ENCODE measurements around the gene SIMC1. TPM values are rescaled to one million over a fixed set of nuclear protein-coding genes. Genes with fewer than 3 reads are reported as not detected.

SIMC1 gene
- total and polyA plus RNA-seq, 7 donors, result 6.8 to 26.0 (median 8.2) TPM

DNA sequence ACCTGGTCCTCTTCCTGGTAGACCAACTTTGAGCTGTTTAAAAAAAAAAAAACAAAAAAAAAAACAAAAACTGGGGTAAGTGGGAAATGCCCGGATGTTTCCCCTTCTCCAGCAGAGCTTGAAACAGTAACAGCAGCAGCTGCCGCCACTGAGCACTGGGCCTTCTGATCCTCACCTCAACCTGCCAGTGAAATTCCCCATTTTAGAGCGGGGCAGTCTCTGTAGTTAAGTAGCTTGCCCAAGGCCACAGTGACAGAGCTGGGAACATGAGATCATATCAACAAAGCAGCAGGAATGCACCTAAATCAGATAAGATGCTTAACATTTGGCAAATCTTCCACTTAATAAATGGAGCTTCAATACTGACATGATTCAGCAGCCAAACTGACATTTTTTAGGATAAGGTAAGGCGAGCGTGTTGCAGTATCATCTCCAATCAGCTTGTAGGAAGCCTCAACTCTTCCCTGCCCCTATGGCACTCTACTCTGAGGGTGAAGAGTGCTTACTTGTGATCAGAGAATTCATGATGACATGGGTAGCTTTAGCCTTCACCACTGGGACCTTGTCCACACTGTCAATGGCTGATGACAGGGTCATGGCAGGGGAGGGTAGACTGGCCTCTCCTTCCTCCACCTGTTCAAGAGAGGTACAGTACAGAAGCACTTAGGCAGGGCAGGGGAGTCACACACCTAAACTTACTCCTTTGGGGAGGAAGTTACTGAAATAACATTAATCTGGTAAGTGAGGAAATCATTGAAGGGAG is 114.1 kb downstream of the SIMC1 start:
- no peak overlapping the region for H3K4me3 ChIP-seq
- no peak overlapping the region for H3K27ac ChIP-seq
- no peaks in the 10 kb centered on the region for H3K4me1 ChIP-seq
- TF ChIP-seq, protein P1, sequence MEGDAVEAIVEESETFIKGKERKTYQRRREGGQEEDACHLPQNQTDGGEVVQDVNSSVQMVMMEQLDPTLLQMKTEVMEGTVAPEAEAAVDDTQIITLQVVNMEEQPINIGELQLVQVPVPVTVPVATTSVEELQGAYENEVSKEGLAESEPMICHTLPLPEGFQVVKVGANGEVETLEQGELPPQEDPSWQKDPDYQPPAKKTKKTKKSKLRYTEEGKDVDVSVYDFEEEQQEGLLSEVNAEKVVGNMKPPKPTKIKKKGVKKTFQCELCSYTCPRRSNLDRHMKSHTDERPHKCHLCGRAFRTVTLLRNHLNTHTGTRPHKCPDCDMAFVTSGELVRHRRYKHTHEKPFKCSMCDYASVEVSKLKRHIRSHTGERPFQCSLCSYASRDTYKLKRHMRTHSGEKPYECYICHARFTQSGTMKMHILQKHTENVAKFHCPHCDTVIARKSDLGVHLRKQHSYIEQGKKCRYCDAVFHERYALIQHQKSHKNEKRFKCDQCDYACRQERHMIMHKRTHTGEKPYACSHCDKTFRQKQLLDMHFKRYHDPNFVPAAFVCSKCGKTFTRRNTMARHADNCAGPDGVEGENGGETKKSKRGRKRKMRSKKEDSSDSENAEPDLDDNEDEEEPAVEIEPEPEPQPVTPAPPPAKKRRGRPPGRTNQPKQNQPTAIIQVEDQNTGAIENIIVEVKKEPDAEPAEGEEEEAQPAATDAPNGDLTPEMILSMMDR (IDR thresholded peaks at IDR 0.05), result no peak
- TF ChIP-seq POLR2AphosphoS5 (IDR thresholded peaks at IDR 0.05), result no peak
- TF ChIP-seq POLR2A (IDR thresholded peaks at IDR 0.05), result no peak
- no peak for TF ChIP-seq EP300 (IDR thresholded peaks at IDR 0.05)
- intact Hi-C loops (cut with DNase I), result no loop called here
- no peak for DNase-seq
- 94 to 96% methylated on average over 5 of the region's 5 CpGs for WGBS, 2 donors
- no peaks in the 10 kb centered on the region for H3K27me3 ChIP-seq
- H3K9me3 ChIP-seq, result no peaks in the 10 kb centered on the region
- peaks cover 20 to 100% (median 42%) of the 10 kb centered on the region in 4 donors for H3K36me3 ChIP-seq

DNA sequence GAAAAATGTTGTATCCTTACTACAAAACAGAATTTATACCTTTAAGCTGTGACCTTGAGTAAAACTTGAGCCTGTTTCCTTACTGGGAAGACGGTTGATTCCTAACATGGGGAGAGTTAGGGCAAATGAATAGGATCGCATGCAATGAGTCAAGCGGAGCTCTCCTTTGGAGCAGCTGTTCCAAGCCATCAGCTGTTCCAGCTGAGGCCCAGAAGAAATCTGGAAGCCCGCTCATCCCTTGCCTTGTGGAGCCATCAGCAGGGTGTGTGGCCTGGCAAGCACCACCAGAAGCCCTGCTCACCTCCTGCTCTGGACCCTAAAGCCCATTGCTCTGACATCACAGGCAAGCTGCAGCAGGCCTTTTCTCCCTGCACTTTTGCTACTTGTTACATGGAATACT is 115.3 kb downstream of the SIMC1 start:
- WGBS, 2 donors, result 95 to 97% methylated on average over 4 of the region's 4 CpGs
- no peak for DNase-seq
- no peaks in the 10 kb centered on the region for H3K27me3 ChIP-seq
- intact Hi-C loops (cut with DNase I), result no loop called here
- TF ChIP-seq, protein P1 (IDR thresholded peaks at IDR 0.05), result no peak
- TF ChIP-seq EP300 (IDR thresholded peaks at IDR 0.05), result no peak
- no peak for TF ChIP-seq POLR2AphosphoS5 (IDR thresholded peaks at IDR 0.05)
- no peak for TF ChIP-seq POLR2A (IDR thresholded peaks at IDR 0.05)
- H3K27ac ChIP-seq, result no peak overlapping the region
- H3K4me1 ChIP-seq, result no peaks in the 10 kb centered on the region
- no peak overlapping the region for H3K4me3 ChIP-seq
- peaks cover 14 to 97% (median 33%) of the 10 kb centered on the region in 4 donors for H3K36me3 ChIP-seq
- H3K9me3 ChIP-seq, result no peaks in the 10 kb centered on the region

DNA sequence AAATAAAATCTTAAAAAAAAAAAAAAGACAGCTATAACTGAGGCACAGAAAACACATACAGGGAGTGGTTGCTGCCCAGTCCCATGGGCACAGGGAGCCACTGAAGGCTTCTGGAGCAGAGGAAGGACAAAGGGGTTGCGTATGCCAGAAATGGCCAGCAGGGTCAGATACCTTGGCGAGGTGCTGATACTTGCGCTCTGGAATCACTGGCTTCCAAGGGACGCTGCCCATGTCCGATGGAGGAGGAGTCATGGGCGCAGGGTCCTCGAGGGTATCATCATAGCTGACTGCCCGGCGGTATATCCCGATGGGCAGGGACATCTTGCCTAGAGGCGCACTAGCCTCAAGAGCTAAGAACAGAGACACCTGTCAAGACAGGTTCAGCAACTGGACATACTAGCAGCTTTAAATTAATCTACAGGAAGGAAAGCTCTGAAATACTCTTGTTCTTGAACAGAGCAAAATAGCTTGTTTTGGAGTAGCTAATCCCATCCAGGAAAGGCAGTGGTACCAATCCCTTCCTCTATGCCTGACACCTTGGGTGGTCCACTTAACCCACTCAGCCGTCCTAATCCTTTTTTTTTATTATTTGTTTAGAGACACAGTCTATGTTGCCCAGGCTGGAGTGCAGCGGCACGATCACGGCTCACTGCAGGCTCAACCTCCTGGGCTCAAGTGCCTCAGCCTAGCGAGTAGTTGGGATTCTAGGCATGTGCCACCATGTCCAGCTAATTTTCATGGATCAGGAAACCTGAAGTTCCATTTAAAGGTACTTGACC is 117.4 kb downstream of the SIMC1 start:
- Histone ChIP-seq H3K4me3 (no peak overlapping the region), H3K27me3 (no peaks in the 10 kb centered on the region), H3K4me1 (peaks cover 0 to 14% (median 10%) of the 10 kb centered on the region in 4 donors), H3K27ac (no peak overlapping the region), H3K36me3 (peaks cover 7 to 83% (median 18%) of the 10 kb centered on the region in 4 donors), H3K9me3 (no peaks in the 10 kb centered on the region)
- DNase-seq, result no peak
- intact Hi-C loops (cut with DNase I), result no loop called here
- WGBS, 2 donors, result 91 to 93% methylated on average over 16 of the region's 16 CpGs
- TF ChIP-seq, protein P1 (IDR thresholded peaks at IDR 0.05), result no peak
- no peak for TF ChIP-seq POLR2AphosphoS5 (IDR thresholded peaks at IDR 0.05)
- no peak for TF ChIP-seq EP300 (IDR thresholded peaks at IDR 0.05)
- TF ChIP-seq POLR2A (IDR thresholded peaks at IDR 0.05), result no peak

GRCh38 chr5:176356179-176356566 is 117.9 kb downstream of the SIMC1 start:
- 95 to 97% methylated on average over 3 of the region's 3 CpGs for WGBS, 2 donors

More at GRCh38 chr5:176356179-176356566, 117.9 kb downstream of the SIMC1 start:
- Histone ChIP-seq H3K4me1 (peaks cover 0 to 18% (median 14%) of the 10 kb centered on the region in 4 donors), H3K27ac (no peak overlapping the region), H3K27me3 (no peaks in the 10 kb centered on the region), H3K9me3 (no peaks in the 10 kb centered on the region), H3K36me3 (peaks cover 7 to 77% (median 14%) of the 10 kb centered on the region in 4 donors), H3K4me3 (no peak overlapping the region)
- no peak for DNase-seq
- TF ChIP-seq EP300 (IDR thresholded peaks at IDR 0.05) (no peak), POLR2A (IDR thresholded peaks at IDR 0.05) (no peak), POLR2AphosphoS5 (IDR thresholded peaks at IDR 0.05) (no peak)
- TF ChIP-seq, protein P1 (IDR thresholded peaks at IDR 0.05), result no peak
- intact Hi-C loops (cut with DNase I), result no loop called here
